Left ventricle myocardium inferior (tissue), 1 donor: Measurements from ENCODE around the gene SRSF2. TPM values are rescaled to one million over a fixed set of nuclear protein-coding genes. Genes with fewer than 3 reads are reported as not detected.

Source experiments
- DNase-seq: peaks from one replicate; pipeline ENCODE4 v3.0.0-alpha.2; 2020
- H3K27ac ChIP-seq: fragments of 200-600 bp; replicated peaks from 2 replicates; pipeline ENCODE4 v1.8.0; 2021
- H3K27me3 ChIP-seq: fragments of 200-600 bp; 2 replicates; pipeline ENCODE4 v1.8.0; 2021; ENCODE audit warnings: low read depth
- H3K36me3 ChIP-seq: fragments of 200-600 bp; 2 replicates; pipeline ENCODE4 v1.8.0; 2021
- H3K4me1 ChIP-seq: fragments of 200-600 bp; 2 replicates; pipeline ENCODE4 v1.8.0; 2021
- H3K4me3 ChIP-seq: fragments of 200-600 bp; 2 replicates; pipeline ENCODE4 v1.8.0; 2021; ENCODE audit warnings: mild to moderate bottlenecking, moderate library complexity
- H3K9me3 ChIP-seq: fragments of 200-600 bp; replicated peaks from 2 replicates; pipeline ENCODE4 v1.8.0; 2021
- CTCF ChIP-seq: fragments of 200-600 bp; IDR thresholded peaks from 2 replicates; pipeline ENCODE4 v1.8.0; 2021; ENCODE audit warnings: antibody characterized with exemption, mild to moderate bottlenecking, borderline replicate concordance
- intact Hi-C: fragments of 100-400 bp; cut with micrococcal nuclease; formaldehyde crosslinking; loops from one replicate; pipeline ENCODE4 v1.11.0; 2022
- total RNA-seq: library from RNA; stranded (reverse); fragmentation: NEBNext Ultra II Directional; extraction: Animal tissue kit (Norgen Biotek cat#: 25700); gene quantifications from one replicate; pipeline ENCODE4 v1.2.1, GENCODE V29; 2021
- donor health status: DM: no; HTN: yes; CAD: no; lungs with severe emphysema.

The SRSF2 gene
- total RNA-seq, 1 donor from 2014 or later = 78.5 TPM

GRCh38 chr17:76720211-76720610, 16.9 kb downstream of the SRSF2 start:
- intact Hi-C loops = loop anchor here (10.0 kb wide), 1 partner anchor 45 kb away; no protein-coding TSS in a partner anchor

GRCh38 chr17:76718516-76718915, 18.6 kb downstream of the SRSF2 start:
- no peak overlapping the region for H3K4me3 ChIP-seq
- peaks cover 78% of the 10 kb centered on the region for H3K4me1 ChIP-seq
- intact Hi-C loops = no loop called here

More at GRCh38 chr17:76720211-76720610, 16.9 kb downstream of the SRSF2 start:
- H3K4me3 ChIP-seq = no peak overlapping the region
- DNase-seq = no peak
- H3K36me3 ChIP-seq = peaks cover 99% of the 10 kb centered on the region
- H3K27ac ChIP-seq = peak overlapping the region; percentile 54
- no peaks in the 10 kb centered on the region for H3K9me3 ChIP-seq
- H3K27me3 ChIP-seq = no peaks in the 10 kb centered on the region
- peaks cover 82% of the 10 kb centered on the region for H3K4me1 ChIP-seq
- no peak for TF ChIP-seq CTCF

GRCh38 chr17:76716839-76717215, 20.3 kb downstream of the SRSF2 start:
- intact Hi-C loops = no loop called here
- Histone ChIP-seq H3K36me3 (peaks cover 80% of the 10 kb centered on the region), H3K4me3 (peak overlapping the region; percentile 17), H3K9me3 (no peaks in the 10 kb centered on the region), H3K27me3 (no peaks in the 10 kb centered on the region), H3K4me1 (peaks cover 76% of the 10 kb centered on the region), H3K27ac (peak overlapping the region; percentile 79)
- DNase-seq = no peak
- TF ChIP-seq CTCF = no peak

More at GRCh38 chr17:76718516-76718915, 18.6 kb downstream of the SRSF2 start:
- no peaks in the 10 kb centered on the region for H3K9me3 ChIP-seq
- no peak overlapping the region for H3K27ac ChIP-seq
- no peaks in the 10 kb centered on the region for H3K27me3 ChIP-seq
- peaks cover 86% of the 10 kb centered on the region for H3K36me3 ChIP-seq
- DNase-seq = no peak
- no peak for TF ChIP-seq CTCF

GRCh38 chr17:76716146-76716838, 20.8 kb downstream of the SRSF2 start:
- intact Hi-C loops = no loop called here
- Histone ChIP-seq H3K9me3 (no peaks in the 10 kb centered on the region), H3K36me3 (peaks cover 75% of the 10 kb centered on the region), H3K27me3 (no peaks in the 10 kb centered on the region), H3K4me1 (peaks cover 76% of the 10 kb centered on the region), H3K4me3 (peak overlapping the region; percentile 17), H3K27ac (peak overlapping the region; percentile 79)
- TF ChIP-seq CTCF = no peak
- peak; percentile 42 for DNase-seq

- peaks cover 71% of the 10 kb centered on the region for H3K4me1 ChIP-seq
- H3K27me3 ChIP-seq = no peaks in the 10 kb centered on the region
- TF ChIP-seq CTCF = no peak
- H3K36me3 ChIP-seq = peaks cover 67% of the 10 kb centered on the region
- intact Hi-C loops = no loop called here
- H3K4me3 ChIP-seq = peak overlapping the region; percentile 5
- H3K27ac ChIP-seq = peak overlapping the region; percentile 79
- H3K9me3 ChIP-seq = no peaks in the 10 kb centered on the region
- DNase-seq = no peak
Observed at GRCh38 chr17:76715496-76715830, 21.7 kb downstream of the SRSF2 start.
